Omental fat pad (tissue), 4 donors: ENCODE measurements around the gene UCKL1. TPM values are rescaled to one million over a fixed set of nuclear protein-coding genes. Genes with fewer than 3 reads are reported as not detected.
"Not testable (repeated sequence)": the region's sequence is repeated elsewhere in the genome, so short reads cannot be mapped to it uniquely, and the experiment has no call there.

ENCODE experiments used
- ATAC-seq: fragments of 150-250 bp; one replicate; pipeline ENCODE4 v1.9.1; 2016; ENCODE audit warnings: mild to moderate bottlenecking, moderate library complexity; ENCODE audit not compliant: low FRiP score
- DNase-seq: peaks from one replicate; pipeline ENCODE4 v3.0.0-alpha.2; 2019; ENCODE audit warnings: low spot score
- CTCF ChIP-seq, 3 donors: fragments of 450-650 bp; IDR thresholded peaks; one replicate each; pipeline ENCODE4 v1.5.1; 2016 to 2017; ENCODE audit warnings: antibody characterized with exemption in 3 of 3, mild to moderate bottlenecking in 3 of 3, moderate library complexity in 2 of 3
- total RNA-seq, 4 donors: library from RNA; depleted of rRNA; stranded (reverse); fragments of >200 nt; gene quantifications; one replicate each; pipeline ENCODE4 v1.1.0, GENCODE V29; 2016

The UCKL1 gene
- total RNA-seq, 4 donors from 2014 or later: 25.7 to 48.9 (median 30.3) TPM

DNA sequence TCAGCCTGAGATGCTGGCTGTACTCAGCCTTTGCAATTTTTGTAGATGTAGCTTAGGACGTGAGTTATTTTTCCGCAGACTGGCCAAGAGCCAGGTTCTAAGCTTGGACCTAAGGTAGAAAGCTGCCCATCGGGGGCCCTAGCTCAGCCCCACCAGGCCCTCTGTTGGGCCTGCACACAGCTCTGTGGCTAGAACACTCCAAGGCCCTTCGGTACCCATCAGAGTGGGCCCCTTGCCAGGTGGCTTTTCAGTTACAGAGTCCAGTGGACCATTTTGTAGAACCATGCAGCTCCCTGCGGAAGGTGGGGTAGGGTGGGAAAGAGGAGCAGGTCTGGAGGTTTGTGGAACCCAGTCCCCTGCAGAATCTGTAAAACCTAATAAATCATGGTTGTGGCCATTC, 22.6 kb downstream of the UCKL1 start:
- ATAC-seq (no peak), DNase-seq (no peak)
- TF ChIP-seq CTCF (IDR thresholded peaks at IDR 0.05): no peak

DNA sequence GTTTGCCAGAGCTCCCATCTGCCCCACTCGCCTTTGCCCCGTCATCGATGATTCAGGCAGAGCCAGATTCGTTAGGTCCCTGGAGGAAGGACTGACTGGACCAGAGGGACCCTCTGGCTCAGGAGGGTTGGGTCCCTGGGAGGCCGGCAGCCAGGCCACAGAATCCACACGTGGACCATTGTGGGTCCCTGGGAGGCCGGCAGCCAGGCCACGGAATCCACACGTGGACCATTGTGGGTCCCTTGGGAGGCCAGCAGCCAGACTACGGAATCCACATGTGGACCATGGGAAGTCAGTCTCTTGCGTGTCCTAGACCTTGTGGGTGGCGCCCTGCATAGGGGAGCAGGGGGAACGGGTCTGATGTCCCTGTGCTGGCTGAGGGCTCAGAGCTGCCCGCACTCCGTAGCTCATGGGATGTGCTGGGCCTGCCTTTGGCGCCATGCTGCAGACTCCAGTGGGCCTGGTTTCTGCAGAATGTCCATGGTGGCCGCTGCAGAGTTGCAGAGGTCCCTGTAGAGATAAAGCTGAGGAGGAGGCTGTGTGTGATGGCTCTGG, 23.5 kb downstream of the UCKL1 start:
- no peak for TF ChIP-seq CTCF (IDR thresholded peaks at IDR 0.05)
- no peak for ATAC-seq
- DNase-seq: no peak

- ATAC-seq (no peak), DNase-seq (no peak)
- no peak for TF ChIP-seq CTCF (IDR thresholded peaks at IDR 0.05)
Measured at GRCh38 chr20:63931735-63932134, 24.5 kb downstream of the UCKL1 start.

DNA sequence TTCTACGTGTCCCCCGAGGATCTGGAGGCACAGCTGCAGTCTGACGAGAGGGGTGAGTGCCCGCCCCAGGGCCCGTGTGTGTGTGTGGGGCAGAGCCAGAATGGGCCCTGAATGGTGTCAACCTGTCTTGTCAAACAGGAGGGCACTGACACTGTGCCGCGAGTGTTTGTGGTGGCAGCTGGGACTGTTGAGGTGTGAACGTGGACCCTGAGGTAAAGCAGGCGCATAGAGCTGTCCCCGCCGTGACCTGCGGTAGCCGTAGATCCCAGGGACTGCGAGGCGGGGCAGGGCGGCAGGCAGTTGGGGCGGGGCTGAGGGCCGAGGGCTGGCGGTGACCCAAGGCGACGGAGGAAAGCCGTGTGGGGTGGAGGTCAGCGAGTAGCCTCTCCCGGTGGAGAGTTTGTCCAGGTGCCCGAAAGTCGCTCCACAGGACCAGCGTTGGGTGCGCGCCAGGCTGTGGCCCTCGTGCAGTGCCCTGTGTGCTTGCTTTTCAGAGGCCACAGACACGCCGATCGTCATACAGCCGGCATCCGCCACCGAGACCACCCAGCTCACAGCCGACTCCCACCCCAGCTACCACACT, 25.2 kb downstream of the UCKL1 start:
- ATAC-seq (no peak), DNase-seq (no peak)
- TF ChIP-seq CTCF (IDR thresholded peaks at IDR 0.05): no peak

- ATAC-seq, DNase-seq: not testable (repeated sequence)
Measured at GRCh38 chr20:63929473-63929883, 26.7 kb downstream of the UCKL1 start.

- DNase-seq (no peak), ATAC-seq (no peak)
- no peak for TF ChIP-seq CTCF (IDR thresholded peaks at IDR 0.05)
Measured at GRCh38 chr20:63929071-63929470, 27.1 kb downstream of the UCKL1 start.

DNA sequence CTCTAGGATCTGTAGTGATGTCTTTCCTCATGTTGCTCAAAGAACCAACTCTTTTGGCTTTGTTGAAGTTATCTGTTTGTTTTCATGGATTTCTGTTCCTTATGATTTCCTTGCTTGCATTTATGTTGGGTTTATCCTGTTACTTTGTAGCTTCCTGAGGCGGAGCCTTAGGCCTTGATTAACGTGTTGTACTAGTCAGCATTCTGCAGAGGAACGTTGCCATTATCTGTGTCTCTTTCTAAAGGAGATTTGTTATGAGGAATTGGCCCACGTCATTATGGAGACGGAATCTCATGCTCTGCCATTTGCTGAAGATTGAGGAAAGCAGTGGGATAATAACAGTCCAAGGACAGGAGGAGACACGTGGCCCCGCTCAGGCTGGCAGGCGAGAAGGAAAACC, 29.9 kb downstream of the UCKL1 start:
- ATAC-seq (no peak), DNase-seq (no peak)
- TF ChIP-seq CTCF (IDR thresholded peaks at IDR 0.05): no peak
